ENCODE results near the gene HYDIN.

Gene HYDIN

DNA sequence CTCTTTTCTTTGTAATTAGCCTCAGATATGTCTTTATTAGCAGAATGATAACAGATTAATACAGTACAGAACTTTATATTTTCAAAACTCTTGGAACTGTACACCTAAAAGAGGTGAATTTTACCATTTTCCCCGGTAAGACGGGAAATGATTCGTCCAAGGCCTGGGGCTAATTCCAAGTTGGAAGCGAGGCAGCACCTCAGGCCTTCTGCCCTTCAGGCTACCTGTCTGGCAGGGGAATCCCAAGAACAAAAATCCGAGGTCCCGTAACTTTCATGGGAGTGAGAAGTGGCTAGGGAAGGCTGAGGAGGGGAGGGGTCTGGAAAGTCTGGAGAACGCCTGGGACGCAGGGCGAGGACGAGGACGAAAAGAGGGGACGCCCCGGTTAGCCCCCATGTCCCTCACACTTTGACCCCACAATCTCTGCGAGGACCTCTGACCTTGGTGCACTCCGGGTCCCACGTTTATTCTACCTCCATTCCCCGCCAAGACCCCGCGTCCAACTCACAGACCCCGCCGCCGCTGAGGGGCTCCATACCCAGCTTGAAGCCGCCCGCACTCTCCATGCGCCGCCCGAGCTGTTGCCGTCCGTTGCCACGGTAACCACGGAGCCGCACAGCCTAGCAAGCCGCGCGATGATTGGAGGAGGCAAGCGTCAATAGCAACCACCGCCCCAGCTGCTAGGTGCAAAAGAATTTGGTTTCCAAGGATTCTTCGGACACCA, at the start of gene HYDIN:
Gene HYDIN, minus strand, starts transcription at position 601 of the 724 bp plus-strand sequence. CDS start 43,827 bp downstream, outside the sequence.
- H3K4me3 ChIP-seq (ENCODE audit: low read length): peak within 1 kb of the TSS; percentile 73
- peak; percentile 37 for DNase-seq (ENCODE audit: low read depth)
- TF ChIP-seq, protein P1, sequence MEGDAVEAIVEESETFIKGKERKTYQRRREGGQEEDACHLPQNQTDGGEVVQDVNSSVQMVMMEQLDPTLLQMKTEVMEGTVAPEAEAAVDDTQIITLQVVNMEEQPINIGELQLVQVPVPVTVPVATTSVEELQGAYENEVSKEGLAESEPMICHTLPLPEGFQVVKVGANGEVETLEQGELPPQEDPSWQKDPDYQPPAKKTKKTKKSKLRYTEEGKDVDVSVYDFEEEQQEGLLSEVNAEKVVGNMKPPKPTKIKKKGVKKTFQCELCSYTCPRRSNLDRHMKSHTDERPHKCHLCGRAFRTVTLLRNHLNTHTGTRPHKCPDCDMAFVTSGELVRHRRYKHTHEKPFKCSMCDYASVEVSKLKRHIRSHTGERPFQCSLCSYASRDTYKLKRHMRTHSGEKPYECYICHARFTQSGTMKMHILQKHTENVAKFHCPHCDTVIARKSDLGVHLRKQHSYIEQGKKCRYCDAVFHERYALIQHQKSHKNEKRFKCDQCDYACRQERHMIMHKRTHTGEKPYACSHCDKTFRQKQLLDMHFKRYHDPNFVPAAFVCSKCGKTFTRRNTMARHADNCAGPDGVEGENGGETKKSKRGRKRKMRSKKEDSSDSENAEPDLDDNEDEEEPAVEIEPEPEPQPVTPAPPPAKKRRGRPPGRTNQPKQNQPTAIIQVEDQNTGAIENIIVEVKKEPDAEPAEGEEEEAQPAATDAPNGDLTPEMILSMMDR (conservative IDR thresholded peaks at IDR 0.05; ENCODE audit: low read depth, low read length): no peak

DNA sequence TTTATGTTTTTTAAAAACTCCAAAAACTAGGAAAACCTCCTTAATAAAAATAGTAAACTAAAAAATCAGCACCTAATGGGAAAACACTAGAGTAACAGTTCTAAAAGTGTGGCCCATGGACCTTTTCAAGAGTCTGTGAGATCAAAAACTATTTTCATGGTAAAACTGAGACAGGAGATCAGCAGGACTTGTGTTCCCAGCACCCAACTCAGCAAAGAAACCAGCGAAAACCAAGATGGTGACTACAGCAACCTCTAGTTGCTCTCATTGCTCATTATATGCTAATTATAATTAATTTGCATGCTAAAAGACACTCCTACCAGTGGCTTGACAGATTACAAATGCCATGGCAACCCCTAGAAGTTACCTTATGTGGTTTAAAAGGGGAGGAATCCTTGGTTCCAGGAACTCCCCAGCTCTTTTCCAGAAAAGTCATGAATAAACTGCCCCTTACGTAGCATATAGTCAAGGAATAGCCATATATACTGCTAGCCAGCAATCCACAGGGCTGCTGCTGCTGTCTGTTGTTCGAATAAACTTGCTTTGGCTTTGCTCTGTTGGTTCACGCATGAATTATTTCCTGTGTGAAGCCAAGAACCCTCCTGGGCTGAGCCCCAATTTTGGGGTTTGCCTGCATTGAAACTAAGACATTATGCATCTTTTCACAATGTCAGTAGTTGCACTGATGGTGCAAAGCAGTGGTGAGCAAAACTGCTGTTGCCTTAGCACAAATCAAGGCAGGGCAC, 46.2 kb upstream of the HYDIN start:
- no peak for DNase-seq (ENCODE audit: low read depth)
- TF ChIP-seq, protein P1 (conservative IDR thresholded peaks at IDR 0.05; ENCODE audit: low read depth, low read length): no peak
- H3K4me3 ChIP-seq (ENCODE audit: low read length): no peak overlapping the region

GRCh38 chr16:71273384-71273783, 42.9 kb upstream of the HYDIN start:
- no peak for DNase-seq (ENCODE audit: low read depth)
- no peak overlapping the region for H3K4me3 ChIP-seq (ENCODE audit: low read length)
- TF ChIP-seq, protein P1 (conservative IDR thresholded peaks at IDR 0.05; ENCODE audit: low read depth, low read length): no peak

- H3K4me3 ChIP-seq (ENCODE audit: low read length): no peak overlapping the region
- TF ChIP-seq, protein P1 (conservative IDR thresholded peaks at IDR 0.05; ENCODE audit: low read depth, low read length): no peak
- DNase-seq (ENCODE audit: low read depth): no peak
These were observed 33.8 kb upstream of the HYDIN start for GRCh38 chr16:71264299-71264698.

DNA sequence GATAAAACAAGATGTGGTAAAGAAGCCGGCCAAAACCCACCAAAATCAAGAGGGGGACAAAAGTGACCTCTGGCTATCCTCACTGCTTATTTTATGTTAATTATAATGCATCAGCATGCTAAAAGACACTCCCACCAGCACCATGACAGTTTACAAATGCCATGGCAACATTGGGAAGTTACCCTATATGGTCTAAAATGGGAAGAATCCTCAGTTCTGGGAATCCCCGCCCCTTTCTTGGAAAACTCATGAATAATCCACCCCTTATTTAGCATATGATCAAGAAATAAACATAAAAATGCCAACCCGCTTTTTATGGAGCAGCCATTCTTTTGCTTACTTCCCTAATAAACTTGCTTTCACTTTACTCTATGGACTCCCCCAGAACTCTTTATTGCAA, 33.1 kb upstream of the HYDIN start:
- no peak overlapping the region for H3K4me3 ChIP-seq (ENCODE audit: low read length)
- TF ChIP-seq, protein P1 (conservative IDR thresholded peaks at IDR 0.05; ENCODE audit: low read depth, low read length): no peak
- DNase-seq (ENCODE audit: low read depth): no peak

DNA sequence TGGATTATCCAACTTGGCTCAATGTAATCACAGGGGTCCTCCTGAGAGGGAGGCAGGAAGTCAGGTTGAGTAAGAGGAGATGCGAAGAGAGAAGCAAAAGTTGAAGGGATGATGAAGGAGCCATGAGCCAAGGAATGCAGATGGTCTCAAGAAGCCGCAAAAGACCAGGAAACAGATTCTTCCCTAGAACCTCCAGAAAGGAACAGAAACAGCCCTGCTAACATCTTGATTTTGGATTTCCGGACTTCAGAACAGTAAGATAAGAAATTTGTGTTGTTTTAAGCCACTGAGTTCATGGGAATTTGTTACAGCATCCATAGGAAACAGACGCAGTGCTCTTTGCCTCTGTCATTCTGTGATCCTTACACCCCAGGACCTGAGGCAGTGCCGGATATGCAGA, 31.9 kb upstream of the HYDIN start:
- TF ChIP-seq, protein P1 (conservative IDR thresholded peaks at IDR 0.05; ENCODE audit: low read depth, low read length): no peak
- no peak for DNase-seq (ENCODE audit: low read depth)
- no peak overlapping the region for H3K4me3 ChIP-seq (ENCODE audit: low read length)

Data from retinal pigment epithelial cell (primary cell).